Measurements from ENCODE around the gene BRPF3.
A peak's percentile ranks its signal among the peaks of the same experiment; 100 is the strongest.
"Not testable (repeated sequence)": the region's sequence is repeated elsewhere in the genome, so short reads cannot be mapped to it uniquely, and the experiment has no call there.

BRPF3 gene

GRCh38 chr6:36200998-36201596 lies 4.6 kb downstream of the BRPF3 start:
- no peak for DNase-seq (ENCODE audit: low read depth)

DNA sequence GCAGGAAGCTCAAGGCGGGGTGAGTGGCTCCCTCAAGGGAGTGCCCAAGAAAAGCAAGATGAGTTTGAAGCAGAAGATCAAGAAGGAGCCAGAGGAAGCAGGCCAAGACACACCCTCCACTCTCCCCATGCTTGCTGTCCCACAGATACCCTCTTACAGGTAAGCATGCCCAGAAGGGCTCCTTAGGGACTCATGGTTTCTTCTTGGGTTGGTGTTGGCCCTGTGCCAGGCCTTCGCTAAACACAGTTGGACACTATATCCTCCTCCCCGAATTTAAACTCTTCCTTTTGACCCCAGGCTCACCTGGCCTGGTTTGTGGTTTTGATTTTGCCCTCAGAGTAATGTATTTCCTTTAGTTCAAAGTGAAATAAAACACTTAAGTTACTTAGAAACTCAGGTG lies 5.1 kb downstream of the BRPF3 start:
- no peak for DNase-seq (ENCODE audit: low read depth)

DNA sequence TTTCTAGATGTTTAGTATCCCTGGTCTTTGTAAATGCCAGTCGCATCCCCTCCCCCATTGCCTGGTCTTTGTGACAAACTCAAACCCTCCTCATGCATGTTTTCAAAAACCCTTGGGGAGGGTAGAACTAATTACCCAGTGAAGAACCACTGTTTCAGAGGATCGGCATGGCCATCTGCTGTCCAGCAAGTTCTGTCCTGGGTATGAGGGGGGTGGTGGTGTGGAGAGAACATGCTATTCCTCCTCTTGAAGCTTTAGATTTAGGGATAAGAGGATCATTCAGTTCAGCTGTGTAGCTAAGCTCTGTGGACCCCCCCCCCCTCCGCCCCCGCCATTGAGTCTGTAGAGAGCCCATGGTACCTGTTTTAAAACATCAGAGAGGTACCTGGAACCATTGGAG lies 5.6 kb downstream of the BRPF3 start:
- DNase-seq (ENCODE audit: low read depth) = no peak

- DNase-seq (ENCODE audit: low read depth) = peak; percentile 26
Measured at GRCh38 chr6:36204068-36204753, 7.7 kb downstream of the BRPF3 start.

DNA sequence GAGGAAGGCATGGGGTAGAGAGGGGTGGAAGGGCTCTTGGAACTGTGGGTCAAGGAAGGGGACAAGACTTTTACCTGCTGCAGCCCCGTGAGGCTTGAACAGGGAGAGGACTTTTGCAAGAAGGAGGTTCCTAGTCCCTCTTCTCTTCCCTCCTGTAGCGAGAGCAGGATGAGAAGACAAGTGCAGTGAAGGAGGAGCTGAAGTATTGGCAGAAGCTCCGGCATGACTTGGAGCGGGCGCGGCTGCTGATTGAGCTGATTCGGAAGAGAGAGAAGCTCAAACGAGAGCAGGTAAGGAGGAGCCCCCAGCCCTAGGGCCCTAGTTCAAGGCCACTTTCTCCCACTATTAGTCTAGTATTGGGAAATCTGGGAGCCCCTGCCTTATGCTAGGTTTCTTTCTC lies 10.6 kb downstream of the BRPF3 start:
- DNase-seq (ENCODE audit: low read depth) = no peak

GRCh38 chr6:36209606-36210005 lies 13.1 kb downstream of the BRPF3 start:
- DNase-seq (ENCODE audit: low read depth) = no peak

- no peak for DNase-seq (ENCODE audit: low read depth)
Measured at GRCh38 chr6:36210182-36210581, 13.6 kb downstream of the BRPF3 start.

GRCh38 chr6:36210886-36211595 lies 14.5 kb downstream of the BRPF3 start:
- DNase-seq (ENCODE audit: low read depth) = no peak

DNA sequence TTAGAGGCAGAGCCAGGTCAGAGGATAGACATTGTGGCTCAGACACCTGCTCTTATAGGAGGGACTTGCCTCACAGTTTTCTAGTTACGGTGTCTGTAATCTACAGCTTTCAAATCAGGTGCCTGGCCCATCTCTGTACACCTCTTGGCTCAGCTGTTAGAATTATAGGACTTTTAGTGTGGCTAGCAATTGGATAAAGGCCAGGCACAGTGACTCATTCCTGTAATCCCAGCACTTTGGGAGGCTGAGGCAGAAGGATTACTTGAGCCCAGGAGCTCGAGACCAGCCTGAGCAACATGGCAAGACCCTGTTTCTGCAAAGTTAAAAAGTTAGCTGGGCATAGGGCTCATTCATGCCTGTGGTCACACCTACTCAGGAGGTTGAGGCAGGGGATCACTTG lies 20.0 kb downstream of the BRPF3 start:
- no peak for DNase-seq (ENCODE audit: low read depth)

DNA sequence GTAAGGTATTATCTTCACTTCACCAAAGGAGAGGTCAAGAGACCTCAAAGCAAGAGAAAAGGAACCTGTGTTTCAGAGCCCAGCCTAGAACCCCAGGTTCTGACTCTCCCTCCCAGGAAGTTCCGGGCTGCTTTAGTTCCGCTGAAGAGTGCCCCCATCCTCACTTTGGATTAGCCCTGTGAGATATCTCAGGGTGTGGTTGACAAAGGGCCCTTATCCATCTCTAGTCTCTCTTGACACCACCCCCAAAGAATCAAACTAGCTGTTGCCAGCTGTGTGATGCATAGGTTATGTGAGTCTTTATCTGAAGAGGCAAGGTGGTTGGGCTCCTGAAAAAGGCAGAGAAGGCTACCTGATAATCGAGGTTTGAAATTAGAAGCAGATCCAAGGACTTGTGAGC lies 20.6 kb downstream of the BRPF3 start:
- no peak for DNase-seq (ENCODE audit: low read depth)

GRCh38 chr6:36217946-36218345 lies 21.4 kb downstream of the BRPF3 start:
- no peak for DNase-seq (ENCODE audit: low read depth)

GRCh38 chr6:36218516-36218915 lies 22.0 kb downstream of the BRPF3 start:
- DNase-seq (ENCODE audit: low read depth) = not testable (repeated sequence)

DNA sequence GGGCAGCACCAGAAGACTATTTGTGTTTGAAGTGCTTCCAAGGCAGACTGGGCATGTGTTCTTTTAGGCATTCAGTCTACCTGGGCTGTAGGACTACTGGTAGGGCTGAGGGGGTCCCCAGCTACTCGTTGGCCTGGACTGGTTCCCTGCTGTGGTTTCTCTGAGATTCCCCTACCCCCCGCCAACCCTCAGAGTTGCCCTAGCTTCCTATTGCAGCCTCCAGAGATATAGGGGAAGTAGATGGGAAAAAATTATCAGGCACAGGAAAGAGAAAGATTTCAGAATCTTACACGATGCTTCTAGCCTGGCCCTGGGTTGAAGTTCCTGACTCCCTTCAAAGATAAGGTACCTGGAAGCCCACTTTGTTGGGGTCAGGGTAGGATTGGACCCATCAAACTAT lies 22.5 kb downstream of the BRPF3 start:
- no peak for DNase-seq (ENCODE audit: low read depth)

DNA sequence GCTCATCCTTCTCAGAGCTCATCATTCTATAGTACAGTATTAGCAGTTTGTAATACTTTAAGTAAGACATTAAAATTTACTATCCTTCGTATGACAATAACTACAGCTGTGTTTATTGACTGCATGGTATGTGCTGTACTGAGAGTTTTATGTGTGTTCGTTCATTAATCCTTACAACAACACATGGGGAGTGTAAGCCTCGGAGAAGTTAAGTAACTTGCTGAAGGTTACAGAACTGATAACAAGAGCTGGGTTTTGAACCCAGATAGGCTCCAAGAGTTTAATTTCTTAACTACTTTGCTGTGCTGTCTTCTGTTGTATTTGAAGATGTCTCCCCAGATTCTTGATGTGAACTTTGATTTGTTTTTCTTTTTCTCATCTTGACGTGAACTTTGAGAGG lies 23.7 kb downstream of the BRPF3 start:
- no peak for DNase-seq (ENCODE audit: low read depth)

GRCh38 chr6:36221674-36222073 lies 25.1 kb downstream of the BRPF3 start:
- no peak for DNase-seq (ENCODE audit: low read depth)

GRCh38 chr6:36222924-36223323 lies 26.4 kb downstream of the BRPF3 start:
- no peak for DNase-seq (ENCODE audit: low read depth)

DNA sequence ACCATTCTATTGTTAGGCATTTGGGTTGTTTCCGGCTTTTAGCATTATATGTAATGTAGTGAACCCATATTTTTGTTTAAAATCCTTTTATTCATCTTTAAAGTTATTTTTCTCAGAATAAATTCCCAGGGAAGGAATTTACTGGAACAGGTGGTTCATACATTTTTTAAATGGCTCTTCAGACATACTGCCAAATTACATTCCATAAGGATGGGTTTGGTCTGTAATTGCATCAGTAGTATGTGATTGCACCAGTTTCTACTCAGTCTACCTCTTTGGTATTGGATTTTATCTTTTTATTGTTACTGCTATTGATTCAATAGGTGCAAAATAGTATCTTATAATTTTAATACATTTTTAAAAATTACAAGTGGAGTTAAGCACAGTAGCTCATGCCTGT lies 27.2 kb downstream of the BRPF3 start:
- DNase-seq (ENCODE audit: low read depth) = no peak

DNA sequence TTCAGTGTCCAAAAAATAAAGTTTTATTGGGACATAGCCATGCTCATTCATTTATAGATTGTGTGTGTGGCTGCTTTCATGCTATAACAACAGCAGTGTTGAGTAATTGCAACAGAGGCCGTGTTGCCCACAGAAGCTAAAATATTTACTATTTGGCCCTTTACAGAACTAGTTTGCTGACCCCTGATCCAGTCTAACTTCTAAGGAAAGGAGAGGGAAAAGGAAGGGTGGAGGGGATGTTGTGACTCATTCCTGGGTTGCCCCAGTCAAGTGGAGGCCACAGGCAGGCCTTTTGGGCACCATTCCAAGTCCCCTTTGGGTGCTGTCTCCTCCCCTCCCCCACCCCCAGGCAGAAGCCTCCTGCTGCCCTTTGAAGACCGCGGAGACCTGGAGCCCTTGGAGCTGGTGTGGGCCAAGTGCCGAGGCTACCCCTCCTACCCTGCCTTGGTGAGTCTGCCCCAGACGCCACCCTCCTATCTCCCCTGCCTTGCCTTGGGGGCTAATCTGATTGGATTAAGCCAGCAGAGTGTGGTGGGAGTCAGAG lies 28.4 kb downstream of the BRPF3 start:
- peak; percentile 21 for DNase-seq (ENCODE audit: low read depth)

DNA sequence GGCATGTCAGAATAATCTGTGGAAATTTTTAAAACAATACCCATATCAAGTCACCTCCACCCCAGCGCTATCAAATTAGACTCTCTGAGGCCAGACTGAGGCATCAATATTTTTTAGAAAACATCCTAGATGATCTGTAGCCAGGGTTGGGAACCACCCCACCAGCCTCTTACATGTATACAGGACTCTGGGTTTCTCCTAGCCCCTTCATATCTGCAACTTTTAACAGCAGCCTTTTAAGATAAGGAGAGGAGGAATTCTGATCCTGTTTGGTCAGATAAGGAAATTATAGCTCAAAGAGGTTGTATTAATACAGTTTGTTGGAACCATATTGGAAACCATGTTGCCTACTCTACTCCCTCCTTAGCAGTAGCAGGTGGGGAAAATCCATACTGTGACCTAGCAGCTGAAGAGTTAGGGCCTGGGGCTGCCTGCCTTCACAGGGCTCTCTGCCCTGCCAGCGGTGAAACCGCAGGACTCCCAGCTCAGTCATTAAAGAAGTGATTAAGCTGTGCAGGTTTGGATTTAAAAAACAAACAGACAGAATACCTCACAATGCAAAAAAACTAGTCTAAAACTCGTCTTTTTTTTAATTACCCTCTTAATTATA lies 30.0 kb downstream of the BRPF3 start:
- no peak for DNase-seq (ENCODE audit: low read depth)

GRCh38 chr6:36227379-36228228 lies 31.1 kb downstream of the BRPF3 start:
- no peak for DNase-seq (ENCODE audit: low read depth)

- no peak for DNase-seq (ENCODE audit: low read depth)
Measured at GRCh38 chr6:36229223-36229622, 32.7 kb downstream of the BRPF3 start.

DNA sequence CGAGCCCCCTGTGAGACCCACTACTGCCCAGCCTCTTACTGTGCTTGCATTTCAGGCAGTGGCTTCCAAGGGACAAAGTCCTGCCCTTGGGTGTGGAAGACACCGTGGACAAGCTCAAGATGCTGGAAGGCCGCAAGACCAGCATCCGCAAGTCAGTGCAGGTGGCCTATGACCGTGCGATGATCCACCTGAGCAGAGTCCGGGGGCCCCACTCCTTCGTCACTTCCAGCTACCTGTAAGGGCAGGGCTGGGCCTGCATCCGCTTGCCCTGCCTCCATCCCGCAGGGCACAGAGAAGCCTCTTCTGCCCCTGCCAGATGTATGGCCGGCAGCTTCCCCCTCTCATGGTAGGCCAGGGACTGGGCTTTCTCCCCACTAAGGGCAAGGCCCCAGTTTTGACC lies 33.8 kb downstream of the BRPF3 start:
- no peak for DNase-seq (ENCODE audit: low read depth)

Measured in CMK (cell line).